ENCODE measurements around the gene XPOT. TPM values are rescaled to one million over a fixed set of nuclear protein-coding genes. Genes with fewer than 3 reads are reported as not detected.
A peak's percentile ranks its signal among the peaks of the same experiment; 100 is the strongest.
"Not testable (repeated sequence)": the region's sequence is repeated elsewhere in the genome, so short reads cannot be mapped to it uniquely, and the experiment has no call there.

The XPOT gene
- polyA plus RNA-seq (ENCODE audit: insufficient read length), result 37.6 TPM

DNA sequence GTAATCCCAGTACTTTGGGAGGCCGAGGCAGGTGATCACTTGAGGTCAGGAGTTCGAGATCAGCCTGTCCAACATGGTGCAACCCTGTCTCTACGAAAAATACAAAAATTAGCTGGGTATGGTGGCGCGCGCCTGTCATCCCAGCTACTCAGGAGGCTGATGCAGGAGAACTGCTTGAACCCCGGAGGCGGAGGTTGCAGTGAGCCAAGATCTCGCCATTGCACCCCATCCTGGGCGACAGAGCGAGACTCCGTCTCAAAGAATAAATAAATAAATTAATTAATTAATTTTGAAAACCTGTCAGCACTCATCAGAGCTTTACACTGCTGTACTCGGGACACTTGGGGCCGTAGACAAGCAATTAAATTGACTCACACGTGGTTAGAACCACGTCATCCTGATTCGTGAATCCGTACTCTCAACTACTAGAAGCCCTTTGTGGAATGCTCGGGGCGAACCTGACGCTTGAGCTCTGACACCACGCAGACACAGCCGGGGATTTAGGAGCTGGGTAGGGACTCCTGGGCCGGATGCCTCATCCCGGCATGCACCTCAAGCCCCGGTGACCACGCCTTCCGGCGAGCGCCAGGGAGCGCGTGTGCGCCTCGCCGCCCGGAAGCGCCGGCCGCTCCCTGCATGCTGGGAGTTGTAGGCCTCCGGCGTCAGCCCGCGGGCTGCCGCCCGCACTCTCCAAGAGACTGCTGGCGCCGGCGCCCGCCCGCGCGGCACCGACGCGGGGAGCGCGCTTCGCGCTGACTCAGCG, at the start of gene XPOT:
XPOT (plus strand) TSS at position 686 of the 763 bp plus-strand sequence. CDS start 5,644 bp downstream, outside the sequence.
- DNase-seq, result peak; percentile 100

GRCh38 chr12:64356209-64356608, 48.0 kb upstream of the XPOT start:
- DNase-seq, result not testable (repeated sequence)

- not testable (repeated sequence) for DNase-seq
These were observed 43.0 kb upstream of the XPOT start for GRCh38 chr12:64361173-64361572.

DNA sequence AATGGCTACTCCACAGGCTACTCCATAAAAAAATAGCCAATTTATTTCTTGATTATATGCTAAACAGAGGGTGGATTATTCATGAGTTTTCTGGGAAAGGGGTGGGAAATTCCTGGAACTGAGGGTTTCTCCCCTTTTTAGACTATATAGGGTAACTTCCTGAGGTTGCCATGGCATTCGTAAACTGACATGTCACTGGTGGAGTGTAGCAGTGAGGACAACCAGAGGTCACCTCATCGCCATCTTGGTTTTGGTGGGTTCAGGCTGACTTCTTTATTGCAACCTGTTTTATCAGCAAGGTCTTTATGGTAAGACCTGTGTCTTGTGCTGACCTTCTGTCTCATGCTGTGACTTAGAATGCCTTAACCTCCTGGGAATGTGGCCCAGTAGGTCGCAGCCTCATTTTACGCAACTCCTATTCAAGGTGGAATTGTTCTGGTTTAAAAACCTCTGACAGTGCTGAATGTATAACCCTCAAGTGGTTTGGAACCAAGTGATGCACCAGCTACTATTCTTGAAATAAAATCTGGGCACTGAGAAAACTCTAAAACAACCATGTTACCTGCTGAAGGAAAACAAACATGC, 41.4 kb upstream of the XPOT start:
- no peak for DNase-seq

- no peak for DNase-seq
These were observed 20.5 kb upstream of the XPOT start for GRCh38 chr12:64383675-64384074.

DNA sequence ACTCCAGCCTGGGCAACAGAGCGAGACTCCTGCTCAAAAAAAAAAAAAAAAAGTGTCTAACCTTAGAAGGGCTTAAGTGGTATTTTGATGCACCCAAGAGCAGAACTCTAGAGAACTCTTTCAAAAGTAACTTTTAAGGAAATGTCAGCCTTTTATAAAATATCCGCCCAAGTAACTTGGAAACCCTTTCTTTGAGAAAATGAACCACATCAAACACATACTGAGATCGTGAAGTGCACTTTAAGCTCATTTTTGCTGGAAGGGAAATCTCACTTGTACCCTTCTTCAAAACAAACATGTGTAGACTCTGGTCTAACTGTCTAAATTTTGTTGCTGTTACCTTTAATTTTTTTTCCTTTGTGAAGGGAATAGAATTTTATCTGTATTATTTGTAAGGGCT, 19.2 kb upstream of the XPOT start:
- DNase-seq, result no peak

DNA sequence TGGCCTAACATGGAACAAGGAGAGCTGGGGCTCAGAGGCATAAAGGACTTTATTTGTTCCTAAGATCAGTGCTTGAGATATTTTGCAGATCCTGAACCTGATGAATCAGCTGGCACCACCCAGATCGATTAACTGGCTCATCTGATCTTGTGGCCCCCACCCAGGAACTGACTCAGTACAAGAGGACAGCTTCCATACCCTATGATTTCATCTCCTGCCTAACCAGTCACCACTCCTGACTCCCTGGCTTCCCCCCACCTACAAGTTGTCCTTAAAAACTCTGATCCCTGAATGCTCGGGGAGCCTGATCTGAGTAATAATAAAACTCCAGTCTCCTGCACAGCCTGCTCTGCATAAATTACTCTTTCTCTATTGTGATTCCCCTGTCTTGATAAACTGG, 18.7 kb upstream of the XPOT start:
- DNase-seq, result no peak

DNA sequence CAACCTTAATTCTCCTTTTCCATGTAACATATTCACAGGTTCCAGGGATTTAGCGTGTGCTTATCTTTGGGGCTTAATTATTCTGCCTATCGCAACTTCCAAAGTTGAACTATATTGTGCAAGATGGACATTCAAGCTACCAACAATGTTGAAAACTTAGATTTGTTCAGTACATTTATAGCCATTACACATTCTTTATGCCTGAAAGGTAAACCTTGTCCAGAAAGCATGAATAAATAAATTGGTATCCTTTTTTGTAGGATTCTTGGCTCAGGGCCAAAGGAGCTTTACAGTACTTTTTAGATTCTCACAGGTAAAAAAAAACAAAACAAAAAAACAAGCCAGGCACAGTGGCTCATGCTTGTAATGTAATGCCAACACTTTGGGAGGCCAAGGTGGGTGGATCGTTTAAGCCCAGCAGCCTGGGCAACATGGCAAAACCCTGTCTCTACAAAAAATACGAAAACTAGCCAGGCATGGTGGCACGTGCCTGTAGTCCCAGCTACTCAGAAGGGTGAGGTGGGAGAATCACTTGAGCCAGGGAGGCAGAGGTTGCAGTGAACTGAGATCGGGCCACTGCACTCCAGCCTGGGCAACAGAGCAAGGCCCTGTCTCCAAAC, 16.9 kb upstream of the XPOT start:
- no peak for DNase-seq

DNA sequence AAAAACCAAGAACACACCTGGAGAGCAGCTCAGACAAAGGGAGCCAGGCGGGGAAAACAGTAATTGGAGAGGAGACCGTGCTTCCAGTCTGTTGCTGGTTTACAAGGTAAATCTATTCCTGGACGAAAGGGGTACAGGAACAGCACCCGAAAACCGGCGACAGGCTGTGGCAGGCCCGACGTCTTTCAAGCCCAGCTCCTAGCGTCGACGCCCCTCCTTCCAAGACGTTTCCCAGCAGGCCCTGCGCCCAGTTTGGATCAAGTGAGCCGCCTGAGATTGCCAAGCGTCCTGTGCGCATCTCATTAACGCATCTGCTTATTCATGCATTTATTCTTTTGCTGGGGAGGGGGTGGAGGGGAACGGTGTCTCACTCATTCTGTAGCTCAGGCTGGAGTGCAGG, 15.0 kb upstream of the XPOT start:
- DNase-seq, result no peak

- no peak for DNase-seq
These were observed 13.8 kb upstream of the XPOT start, which contains the start of gene C12orf56 for GRCh38 chr12:64390275-64390851. Gene C12orf56 (minus strand): TSS chr12:64390758. CDS start chr12:64390565, 193 bp downstream.

GRCh38 chr12:64392221-64392620, 12.0 kb upstream of the XPOT start:
- no peak for DNase-seq

DNA sequence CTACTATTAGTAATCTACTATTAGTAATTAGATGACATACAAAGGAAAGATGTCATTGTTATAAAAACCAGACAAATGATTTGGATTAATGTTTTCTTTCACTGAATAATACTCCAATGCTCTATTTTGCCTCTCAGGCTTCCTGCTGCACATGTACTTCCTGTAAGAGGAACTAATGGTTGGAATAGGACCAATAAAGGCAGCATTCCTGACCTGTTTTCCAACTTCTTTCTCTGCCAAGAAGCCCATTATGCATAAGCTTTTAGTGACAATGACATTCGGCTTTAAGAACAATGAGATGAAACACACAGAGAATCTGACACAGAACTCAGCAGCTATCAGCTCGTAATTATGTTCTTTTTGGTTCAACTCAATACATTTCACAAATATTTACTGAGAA, 8.5 kb upstream of the XPOT start:
- DNase-seq, result no peak

DNA sequence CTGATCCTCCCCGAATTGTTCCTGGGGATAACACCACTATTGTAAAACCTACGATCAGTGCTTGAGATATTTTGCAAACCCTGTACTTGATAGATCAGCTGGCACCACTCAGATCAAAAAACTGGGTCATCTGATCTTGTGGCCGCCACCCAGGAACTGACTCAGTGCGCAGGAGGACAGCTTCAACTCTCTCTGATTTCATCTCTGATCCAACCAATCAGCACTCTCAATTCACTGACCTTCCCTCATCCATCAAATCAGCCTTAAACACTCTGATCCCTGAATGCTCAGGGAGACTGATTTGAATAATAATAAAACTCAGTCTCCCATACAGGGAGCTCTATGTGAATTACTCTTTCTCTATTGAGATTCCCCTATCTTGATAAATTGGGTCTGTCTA, 4.2 kb upstream of the XPOT start:
- DNase-seq, result no peak

DNA sequence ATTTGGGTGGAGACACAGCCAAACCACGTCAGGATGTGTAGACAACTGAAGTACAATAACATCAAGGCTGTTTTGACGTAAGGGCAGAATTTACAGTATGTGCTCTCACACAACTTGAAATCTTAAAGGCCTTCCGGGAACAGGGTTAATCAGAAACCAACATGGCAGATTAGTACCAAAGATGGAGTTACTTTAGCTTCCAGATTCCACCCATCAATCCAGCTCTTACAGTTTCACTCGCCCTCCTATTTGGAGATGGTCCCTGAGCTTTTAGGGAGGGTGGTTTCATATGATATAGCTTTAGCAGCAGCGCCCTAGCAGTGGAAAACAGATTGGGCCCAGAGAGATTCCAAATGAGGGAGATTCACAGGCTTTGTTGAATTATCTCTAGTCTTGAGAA, 2.0 kb upstream of the XPOT start:
- DNase-seq, result no peak

DNA sequence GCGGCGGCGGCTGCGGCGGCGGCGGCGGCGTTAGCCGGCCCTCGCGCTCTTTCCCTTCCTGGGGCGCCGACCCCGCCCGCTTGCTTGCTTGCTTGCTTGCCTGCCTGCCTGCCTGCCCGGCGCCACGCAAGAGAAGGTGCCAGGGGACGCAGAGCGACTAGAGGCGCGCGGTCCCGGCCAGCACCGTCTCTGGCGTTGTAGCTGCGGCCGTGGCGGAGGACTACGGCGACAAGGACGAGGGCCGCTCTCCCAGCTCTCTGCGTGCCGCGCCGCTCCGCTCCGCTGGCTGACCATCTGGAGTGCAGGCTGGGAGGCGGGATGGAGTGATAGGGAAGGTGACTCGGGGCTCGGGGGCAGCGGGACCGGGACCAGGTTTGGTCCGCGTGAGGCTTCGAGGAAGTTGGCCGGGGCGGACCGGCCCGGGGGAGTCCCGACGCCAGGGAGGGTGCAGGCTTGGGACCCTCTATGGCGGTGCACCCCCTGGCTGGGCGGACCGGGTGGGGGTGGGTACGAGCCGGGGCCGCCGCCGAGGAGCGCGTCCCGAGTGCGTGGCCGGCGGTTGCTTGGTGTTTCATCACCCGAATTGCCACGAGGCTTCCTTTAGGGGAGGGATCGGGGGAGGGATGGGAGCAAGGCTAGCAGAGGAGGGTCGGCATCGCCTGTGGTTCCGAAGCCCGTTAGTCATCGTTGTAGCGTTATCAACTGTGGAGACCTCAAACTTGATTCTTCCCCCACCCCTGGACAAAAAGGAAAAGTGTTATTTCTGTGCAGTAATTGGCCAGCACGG, 471 bp downstream of the XPOT start:
- peak; percentile 68 for DNase-seq

GRCh38 chr12:64407342-64408223, 3.4 kb downstream of the XPOT start:
- DNase-seq, result no peak

GRCh38 chr12:64411427-64411826, 7.2 kb downstream of the XPOT start:
- DNase-seq, result no peak

GRCh38 chr12:64412459-64412858, 8.3 kb downstream of the XPOT start:
- no peak for DNase-seq

GRCh38 chr12:64413884-64414283, 9.7 kb downstream of the XPOT start:
- no peak for DNase-seq

DNA sequence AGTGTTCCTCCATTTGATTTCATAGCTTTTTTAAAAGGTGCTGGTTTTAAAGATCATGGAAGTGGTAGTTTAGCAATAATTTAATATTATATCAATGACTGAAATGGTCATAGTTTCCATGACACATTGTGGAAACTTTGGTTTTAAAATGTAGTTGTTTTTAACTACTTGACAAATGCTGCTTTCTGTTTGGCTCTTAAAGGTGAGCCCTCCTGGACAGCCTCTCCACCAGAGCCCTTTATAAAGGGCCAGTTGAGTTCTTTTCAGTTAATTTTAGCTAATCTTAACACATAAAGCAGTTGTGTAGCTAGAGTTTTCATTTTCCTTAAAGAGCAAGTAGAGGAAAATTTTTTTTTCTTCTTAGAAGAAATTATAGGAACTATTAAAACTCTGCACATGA, 14.0 kb downstream of the XPOT start:
- no peak for DNase-seq

- DNase-seq, result no peak
These were observed 15.5 kb downstream of the XPOT start for GRCh38 chr12:64419696-64420095.

DNA sequence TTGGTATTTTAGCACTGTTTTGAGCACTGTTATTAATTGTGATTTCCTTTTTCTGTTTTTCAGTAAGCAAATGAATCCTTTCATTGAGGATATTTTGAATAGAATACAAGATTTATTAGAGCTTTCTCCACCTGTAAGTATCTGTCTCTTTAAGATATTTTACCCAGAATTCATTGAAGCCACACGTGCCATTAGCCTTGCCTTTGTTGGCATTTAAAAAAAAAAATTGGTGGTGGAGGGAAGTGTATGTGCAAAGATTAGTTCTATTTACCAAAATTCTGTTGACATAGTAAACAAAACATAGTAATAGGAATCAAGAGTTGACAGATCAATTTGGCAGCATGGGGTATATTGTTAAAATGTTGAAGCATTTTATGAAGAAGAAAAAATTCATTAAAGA, 23.8 kb downstream of the XPOT start:
- no peak for DNase-seq
